GM12872 (cell line): ENCODE data around the gene KCTD18.

Experiments
- TF ChIP-seq, protein P1 (sequence below): IDR thresholded peaks from 3 replicates; pipeline ENCODE4 v1.5.1; 2011; ENCODE audit warnings: low read depth, mild to moderate bottlenecking, low read length, moderate library complexity; ENCODE audit not compliant: insufficient read depth

Gene KCTD18

DNA sequence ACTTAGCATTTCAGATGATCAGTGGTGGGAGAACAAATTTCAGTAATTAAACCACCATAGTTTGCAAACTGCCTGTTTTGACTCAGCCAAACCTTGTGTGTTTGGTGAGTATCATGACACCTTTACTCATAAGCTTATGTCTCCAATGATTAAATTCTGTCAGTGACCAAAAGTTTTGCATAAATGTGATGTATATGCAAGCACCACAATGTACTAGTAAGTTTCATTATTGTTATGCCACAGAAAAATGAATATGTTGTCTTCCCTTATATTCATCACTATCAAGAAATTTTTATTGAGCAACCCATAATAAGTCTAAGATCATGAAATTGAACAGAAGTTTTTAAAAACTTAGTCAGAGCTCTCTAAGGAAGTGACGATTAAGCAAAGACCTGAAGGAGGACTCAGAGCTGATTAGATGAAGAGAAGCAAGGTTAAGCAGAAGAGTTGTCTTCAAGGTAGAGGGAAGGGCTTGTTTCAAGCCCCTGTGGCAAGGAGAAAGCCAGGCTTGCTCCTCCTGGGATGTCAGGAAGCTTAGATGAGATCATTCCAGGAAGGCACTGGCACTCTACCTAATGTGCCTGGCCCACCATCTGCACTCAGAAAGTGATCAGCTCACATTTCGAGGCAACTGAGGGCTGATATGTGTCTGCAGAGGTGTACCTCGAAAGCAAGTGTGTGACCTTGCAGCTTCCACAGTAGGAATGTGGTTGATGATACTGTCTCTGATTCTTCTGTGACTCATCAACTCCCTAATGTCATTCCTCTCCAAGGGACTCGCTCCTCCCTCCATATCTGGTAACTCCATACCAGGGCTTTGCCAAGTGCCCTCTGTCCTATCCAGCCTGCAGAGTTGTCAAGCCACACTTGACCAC, 54.7 kb downstream of the KCTD18 start:
- TF ChIP-seq, protein P1, sequence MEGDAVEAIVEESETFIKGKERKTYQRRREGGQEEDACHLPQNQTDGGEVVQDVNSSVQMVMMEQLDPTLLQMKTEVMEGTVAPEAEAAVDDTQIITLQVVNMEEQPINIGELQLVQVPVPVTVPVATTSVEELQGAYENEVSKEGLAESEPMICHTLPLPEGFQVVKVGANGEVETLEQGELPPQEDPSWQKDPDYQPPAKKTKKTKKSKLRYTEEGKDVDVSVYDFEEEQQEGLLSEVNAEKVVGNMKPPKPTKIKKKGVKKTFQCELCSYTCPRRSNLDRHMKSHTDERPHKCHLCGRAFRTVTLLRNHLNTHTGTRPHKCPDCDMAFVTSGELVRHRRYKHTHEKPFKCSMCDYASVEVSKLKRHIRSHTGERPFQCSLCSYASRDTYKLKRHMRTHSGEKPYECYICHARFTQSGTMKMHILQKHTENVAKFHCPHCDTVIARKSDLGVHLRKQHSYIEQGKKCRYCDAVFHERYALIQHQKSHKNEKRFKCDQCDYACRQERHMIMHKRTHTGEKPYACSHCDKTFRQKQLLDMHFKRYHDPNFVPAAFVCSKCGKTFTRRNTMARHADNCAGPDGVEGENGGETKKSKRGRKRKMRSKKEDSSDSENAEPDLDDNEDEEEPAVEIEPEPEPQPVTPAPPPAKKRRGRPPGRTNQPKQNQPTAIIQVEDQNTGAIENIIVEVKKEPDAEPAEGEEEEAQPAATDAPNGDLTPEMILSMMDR = no peak

DNA sequence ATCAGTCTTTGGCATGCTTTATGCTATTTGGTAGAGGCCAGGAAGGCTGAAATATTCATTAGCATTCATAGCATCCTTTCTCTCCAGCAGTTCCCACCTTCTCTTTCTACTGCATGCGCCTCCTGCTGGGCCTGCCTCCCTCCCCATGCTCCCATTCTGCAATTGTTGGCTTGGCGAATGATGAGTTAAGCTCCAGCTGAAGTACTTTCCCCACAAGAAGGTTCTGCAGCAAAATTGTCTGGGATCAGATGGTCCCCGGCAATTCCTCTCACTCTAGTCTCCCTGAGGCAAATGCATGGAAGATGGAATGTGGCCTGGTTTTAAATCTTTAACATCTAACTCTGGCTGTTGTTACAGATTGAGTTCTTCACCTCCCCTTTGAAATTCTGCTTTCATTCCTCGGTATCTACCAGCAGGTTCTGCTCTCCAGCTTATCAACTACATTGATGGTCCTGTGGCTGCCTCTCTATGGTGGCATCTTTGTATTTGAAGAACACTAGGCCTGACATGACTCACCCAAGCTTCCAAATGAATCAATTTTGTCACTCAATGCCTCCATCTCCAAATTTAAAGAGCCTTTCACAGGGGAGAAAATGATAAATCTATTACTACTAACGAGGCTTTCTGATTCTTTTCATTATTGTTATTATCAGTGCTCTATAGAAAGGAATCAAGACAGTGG, 55.9 kb downstream of the KCTD18 start:
- TF ChIP-seq, protein P1 = no peak

DNA sequence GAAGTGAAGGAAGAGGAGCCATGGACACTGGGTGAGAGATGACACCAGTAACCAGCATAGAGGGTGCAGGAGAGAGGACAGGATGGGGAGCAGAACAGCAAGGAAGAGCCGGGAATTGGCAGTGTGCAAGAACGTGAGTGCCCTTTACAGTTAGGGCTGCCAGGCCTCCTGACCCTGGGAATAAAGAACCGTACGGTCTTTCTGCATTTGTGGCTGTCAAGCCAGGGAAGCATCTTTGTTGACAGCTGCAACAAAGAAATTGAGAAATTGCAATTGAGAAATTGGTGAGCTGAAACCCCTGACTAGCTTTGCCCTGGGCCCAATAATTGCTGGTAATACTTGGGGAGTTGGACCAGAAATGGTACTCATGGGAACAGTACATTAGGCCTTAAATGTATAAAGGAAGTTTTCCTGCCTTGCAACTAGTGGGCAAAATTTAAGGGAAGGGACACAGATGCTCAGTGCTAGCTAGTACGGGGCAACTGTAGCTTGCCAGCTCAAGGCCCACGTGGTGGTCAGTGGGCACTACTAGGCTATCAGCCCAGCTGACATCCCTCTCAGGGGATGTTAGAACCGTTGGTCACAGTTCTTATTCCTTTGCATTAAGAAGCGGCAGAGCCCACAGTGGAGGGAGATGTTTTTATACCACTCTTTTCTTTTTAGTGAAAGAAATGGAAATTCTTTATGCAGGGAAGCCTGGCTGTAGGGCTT, 56.6 kb downstream of the KCTD18 start:
- TF ChIP-seq, protein P1 = no peak

DNA sequence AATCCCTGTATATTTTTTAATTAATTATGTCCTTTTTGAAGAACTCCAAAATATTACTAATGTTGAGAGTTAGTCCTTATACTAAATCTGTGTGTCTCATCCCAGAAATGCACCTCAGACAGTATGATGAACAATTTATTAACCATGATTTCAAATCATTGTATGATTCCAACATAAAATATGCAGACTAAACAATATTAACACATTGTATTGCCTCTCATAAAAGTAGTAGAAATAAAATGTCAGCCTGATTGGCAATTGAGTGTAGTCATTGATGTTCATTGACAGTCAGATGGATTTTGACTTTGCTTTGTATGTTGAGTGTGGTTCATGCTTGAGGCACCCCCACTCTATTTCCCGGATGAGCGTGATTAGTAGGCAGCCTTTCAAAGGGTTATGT, 57.5 kb downstream of the KCTD18 start:
- TF ChIP-seq, protein P1 = no peak

DNA sequence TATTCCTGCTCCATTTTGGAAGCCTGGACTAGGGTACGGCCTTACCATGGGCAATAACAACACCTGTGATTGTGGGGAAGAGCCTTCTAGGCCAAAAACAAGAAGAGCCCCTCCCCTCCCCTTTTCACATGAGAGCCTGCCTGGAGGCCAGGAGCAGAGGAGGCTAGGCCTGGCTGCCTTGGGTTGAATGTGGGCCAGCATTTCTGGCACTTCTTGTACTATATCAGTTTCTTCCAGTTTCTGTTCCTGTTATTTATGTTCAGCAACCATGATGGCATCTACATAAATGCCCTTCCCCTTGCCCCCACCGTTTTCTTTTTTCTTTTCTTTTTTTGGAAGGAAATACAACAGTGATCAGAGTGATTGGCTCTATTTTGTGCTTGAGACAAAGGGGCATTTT, 58.4 kb downstream of the KCTD18 start:
- TF ChIP-seq, protein P1 = no peak

DNA sequence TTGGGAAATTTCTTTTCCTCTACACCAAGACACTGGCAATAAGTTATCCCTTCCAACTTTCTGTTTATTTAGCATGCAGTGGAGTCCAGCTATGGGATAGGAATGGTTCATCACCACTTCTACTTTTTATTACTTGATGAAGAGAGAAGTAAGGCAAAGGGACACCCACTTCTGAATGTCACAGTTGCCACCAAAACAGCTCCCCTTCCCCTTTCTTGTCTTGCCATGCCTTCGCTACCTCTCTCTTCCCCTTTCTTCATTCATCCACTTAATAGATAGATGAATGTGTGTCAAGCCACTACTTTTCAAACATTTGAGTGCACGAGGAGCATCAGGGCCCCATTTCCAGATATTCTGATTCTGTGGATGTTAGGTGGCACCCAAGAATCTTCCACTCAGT, 59.6 kb downstream of the KCTD18 start:
- TF ChIP-seq, protein P1 = no peak

DNA sequence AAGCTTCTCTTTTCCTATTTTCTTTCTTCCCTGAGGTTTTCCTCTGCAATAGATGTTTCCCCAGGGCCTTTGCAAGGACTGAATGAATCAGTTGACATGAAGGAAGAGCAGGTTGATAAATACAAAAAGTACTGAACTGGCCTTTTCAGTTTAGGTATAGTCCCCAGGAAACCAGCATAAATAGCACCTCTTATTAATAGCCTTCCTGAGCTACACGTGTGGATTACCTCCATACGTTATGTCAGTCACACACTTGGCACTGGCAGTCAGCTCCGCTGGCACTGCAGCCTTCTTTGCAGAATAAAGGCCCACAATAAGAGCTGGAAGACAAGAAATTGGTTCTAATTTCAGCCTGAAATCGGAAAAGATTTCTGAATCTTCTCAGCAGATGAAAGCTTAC, 60.7 kb downstream of the KCTD18 start:
- TF ChIP-seq, protein P1 = no peak
